WTC11 (cell line): ENCODE data around the gene NAXD. TPM values are rescaled to one million over a fixed set of nuclear protein-coding genes. Genes with fewer than 3 reads are reported as not detected.

Experiments used
- ATAC-seq: fragments of 200-7000 bp; cut with Tn5 transposase; 2 replicates; pipeline ENCODE4 v1.10.0; 2021; ENCODE audit warnings: mild to moderate bottlenecking, moderate library complexity
- CTCF ChIA-PET: fragments of 300-600 bp; sonication (Branson Sonifier 250); formaldehyde crosslinking; loops from one replicate; lab custom pipeline; 2021; ENCODE audit warnings: antibody characterized with exemption; lab: Charles Lee
- POLR2A ChIA-PET: fragments of 350-600 bp; sonication (Branson Sonifier 250); formaldehyde crosslinking; loops from one replicate; lab custom pipeline; 2021; ENCODE audit warnings: antibody characterized with exemption; lab: Charles Lee
- DNase-seq: peaks from one replicate; pipeline ENCODE4 v3.0.0; 2021; ENCODE audit warnings: low spot score
- H3K27ac Mint-ChIP-seq: 2 replicates; pipeline ENCODE4 v1.8.0; 2021; ENCODE audit warnings: mixed read lengths
- H3K27me3 Mint-ChIP-seq: 2 replicates; pipeline ENCODE4 v1.8.0; 2021; ENCODE audit warnings: low read depth, mild to moderate bottlenecking, moderate library complexity, mixed read lengths
- H3K36me3 Mint-ChIP-seq: 2 replicates; pipeline ENCODE4 v1.8.0; 2021; ENCODE audit warnings: mixed read lengths
- H3K4me1 Mint-ChIP-seq: 2 replicates; pipeline ENCODE4 v1.8.0; 2022; ENCODE audit warnings: mixed read lengths
- H3K4me3 Mint-ChIP-seq: 2 replicates; pipeline ENCODE4 v1.8.0; 2021; ENCODE audit warnings: mild to moderate bottlenecking, moderate library complexity, mixed read lengths
- H3K9me3 Mint-ChIP-seq: 2 replicates; pipeline ENCODE4 v1.8.0; 2021; ENCODE audit warnings: mixed read lengths
- ATF1 ChIP-seq: sonication (generic); formaldehyde crosslinking; IDR thresholded peaks from 2 replicates; pipeline ENCODE4 v1.8.1; 2023; ENCODE audit warnings: mild to moderate bottlenecking, moderate library complexity, missing genetic modification reagents
- E2F4 ChIP-seq: sonication (generic); formaldehyde crosslinking; IDR thresholded peaks from 2 replicates; pipeline ENCODE4 v1.8.1; 2022; ENCODE audit warnings: low read depth, mild to moderate bottlenecking, moderate library complexity, missing genetic modification reagents, borderline replicate concordance
- ERG ChIP-seq: fragments of 250-450 bp; sonication (Bioruptor Pico); IDR thresholded peaks from 2 replicates; pipeline ENCODE4 v1.8.0; 2021; ENCODE audit warnings: mild to moderate bottlenecking
- ESRRA ChIP-seq: sonication (generic); formaldehyde crosslinking; IDR thresholded peaks from 2 replicates; pipeline ENCODE4 v1.8.1; 2022; ENCODE audit warnings: mild to moderate bottlenecking, missing genetic modification reagents, borderline replicate concordance
- FOXP4 ChIP-seq: sonication (generic); formaldehyde crosslinking; IDR thresholded peaks from 2 replicates; pipeline ENCODE4 v1.8.0; 2022; ENCODE audit warnings: mild to moderate bottlenecking, missing genetic modification reagents
- IRF1 ChIP-seq: sonication (generic); formaldehyde crosslinking; IDR thresholded peaks from 2 replicates; pipeline ENCODE4 v1.8.0; 2023; ENCODE audit warnings: missing genetic modification reagents
- MAX ChIP-seq: sonication (generic); formaldehyde crosslinking; IDR thresholded peaks from 2 replicates; pipeline ENCODE4 v1.8.0; 2022; ENCODE audit warnings: mild to moderate bottlenecking, missing genetic modification reagents
- MLX ChIP-seq: sonication (generic); formaldehyde crosslinking; IDR thresholded peaks from 2 replicates; pipeline ENCODE4 v1.8.1; 2023; ENCODE audit warnings: mild to moderate bottlenecking, missing genetic modification reagents, moderate library complexity
- MXD4 ChIP-seq: fragments of 250-450 bp; sonication (Bioruptor Pico); IDR thresholded peaks from 2 replicates; pipeline ENCODE4 v1.8.0; 2021; ENCODE audit warnings: mild to moderate bottlenecking, moderate library complexity, borderline replicate concordance
- NR1H2 ChIP-seq: sonication (generic); formaldehyde crosslinking; IDR thresholded peaks from 2 replicates; pipeline ENCODE4 v1.9.0; 2021; ENCODE audit warnings: mild to moderate bottlenecking, moderate library complexity, missing genetic modification reagents
- OVOL2 ChIP-seq: fragments of 250-450 bp; sonication (Bioruptor Pico); IDR thresholded peaks from 2 replicates; pipeline ENCODE4 v1.9.0; 2021; ENCODE audit warnings: mild to moderate bottlenecking, borderline replicate concordance
- SMAD3 ChIP-seq: sonication (generic); formaldehyde crosslinking; IDR thresholded peaks from 2 replicates; pipeline ENCODE4 v1.8.0; 2022; ENCODE audit warnings: missing genetic modification reagents, mild to moderate bottlenecking, borderline replicate concordance
- TEAD1 ChIP-seq: sonication (generic); formaldehyde crosslinking; IDR thresholded peaks from 2 replicates; pipeline ENCODE4 v1.8.0; 2022; ENCODE audit warnings: mild to moderate bottlenecking, missing genetic modification reagents
- TEAD4 ChIP-seq: sonication (generic); formaldehyde crosslinking; IDR thresholded peaks from 2 replicates; pipeline ENCODE4 v1.8.0; 2022; ENCODE audit warnings: mild to moderate bottlenecking, missing genetic modification reagents
- TP53 ChIP-seq: sonication (generic); formaldehyde crosslinking; IDR thresholded peaks from 2 replicates; pipeline ENCODE4 v1.8.1; 2023; ENCODE audit warnings: mild to moderate bottlenecking, missing genetic modification reagents
- ZNF512 ChIP-seq: sonication (generic); formaldehyde crosslinking; IDR thresholded peaks from 2 replicates; pipeline ENCODE4 v1.8.1; 2022; ENCODE audit warnings: missing genetic modification reagents, borderline replicate concordance
- total RNA-seq: library from RNA; stranded (reverse); gene quantifications from 3 replicates; pipeline ENCODE4 v1.2.3, GENCODE V29; 2021

Gene NAXD
- total RNA-seq, 1 experiment from 2014 or later, result 29.3 TPM

GRCh38 chr13:110636701-110637201, 21.4 kb downstream of the NAXD start (continued):
- TF ChIP-seq SMAD3 (CRISPR knock-in tag), result no peak

- H3K9me3 Mint-ChIP-seq, result peaks cover 4% of the 10 kb centered on the region
Measured at GRCh38 chr13:110637275-110637674, 21.9 kb downstream of the NAXD start.

GRCh38 chr13:110637747-110638146, 22.4 kb downstream of the NAXD start:
- CTCF ChIA-PET, result no interaction called here
- no peaks in the 10 kb centered on the region for H3K9me3 Mint-ChIP-seq
- H3K27me3 Mint-ChIP-seq, result no peaks in the 10 kb centered on the region
- ATAC-seq (no peak), DNase-seq (no peak)
- no peak overlapping the region for H3K27ac Mint-ChIP-seq
- POLR2A ChIA-PET, result no interaction called here
- peaks cover 44% of the 10 kb centered on the region for H3K36me3 Mint-ChIP-seq
- H3K4me1 Mint-ChIP-seq, result no peaks in the 10 kb centered on the region
- H3K4me3 Mint-ChIP-seq, result no peak overlapping the region
- TF ChIP-seq TP53 (CRISPR knock-in tag), result no peak
- TF ChIP-seq MAX (CRISPR knock-in tag), result no peak
- no peak for TF ChIP-seq FOXP4 (CRISPR knock-in tag)
- no peak for TF ChIP-seq NR1H2 (CRISPR knock-in tag)
- no peak for TF ChIP-seq MLX (CRISPR knock-in tag)
- no peak for TF ChIP-seq MXD4 (CRISPR knock-in tag)
- TF ChIP-seq ATF1 (CRISPR knock-in tag), result no peak

More at GRCh38 chr13:110637275-110637674, 21.9 kb downstream of the NAXD start:
- no peak for DNase-seq
- TF ChIP-seq ZNF512 (no peak), OVOL2 (CRISPR knock-in tag) (no peak), ERG (no peak), TEAD1 (CRISPR knock-in tag) (no peak), MAX (CRISPR knock-in tag) (no peak), IRF1 (CRISPR knock-in tag) (no peak), MXD4 (CRISPR knock-in tag) (no peak), MLX (CRISPR knock-in tag) (no peak), ESRRA (CRISPR knock-in tag) (no peak), E2F4 (CRISPR knock-in tag) (no peak), TEAD4 (CRISPR knock-in tag) (no peak)
- ATAC-seq, result no peak
- Mint-ChIP-seq H3K4me3 (no peak overlapping the region), H3K27ac (peak overlapping the region; percentile 38; the same call in 1 of the 2 replicates), H3K4me1 (no peaks in the 10 kb centered on the region), H3K27me3 (no peaks in the 10 kb centered on the region), H3K36me3 (peaks cover 48% of the 10 kb centered on the region)
- ChIA-PET CTCF (no interaction called here), POLR2A (no interaction called here)
